ENCODE data around the gene PIK3C2B.

Gene PIK3C2B

GRCh38 chr1:204509186-204509635, 14.6 kb upstream of the PIK3C2B start:
- no peak for TF ChIP-seq CTCF (IDR thresholded peaks at IDR 0.05; ENCODE audit: insufficient read depth, low read length, poor library complexity, severe bottlenecking)
- no peak overlapping the region for H3K4me3 ChIP-seq (replicated peaks; ENCODE audit: low read depth, low read length)
- DNase-seq (ENCODE audit: extremely low read depth, insufficient read length): no peak
- H3K27me3 ChIP-seq (replicated peaks; ENCODE audit: control insufficient read depth, insufficient read depth, low read length): no peaks in the 10 kb centered on the region
- H3K36me3 ChIP-seq (ENCODE audit: control insufficient read depth, insufficient read depth, low read length): no peaks in the 10 kb centered on the region

GRCh38 chr1:204507317-204508105, 12.9 kb upstream of the PIK3C2B start:
- Histone ChIP-seq H3K36me3 (ENCODE audit: control insufficient read depth, insufficient read depth, low read length) (no peaks in the 10 kb centered on the region), H3K27me3 (replicated peaks; ENCODE audit: control insufficient read depth, insufficient read depth, low read length) (no peaks in the 10 kb centered on the region), H3K4me3 (replicated peaks; ENCODE audit: low read depth, low read length) (peak overlapping the region; percentile 67)
- no peak for TF ChIP-seq CTCF (IDR thresholded peaks at IDR 0.05; ENCODE audit: insufficient read depth, low read length, poor library complexity, severe bottlenecking)
- peak; percentile 43 for DNase-seq (ENCODE audit: extremely low read depth, insufficient read length)

GRCh38 chr1:204506969-204507316, 12.3 kb upstream of the PIK3C2B start:
- Histone ChIP-seq H3K27me3 (replicated peaks; ENCODE audit: control insufficient read depth, insufficient read depth, low read length) (no peaks in the 10 kb centered on the region), H3K36me3 (ENCODE audit: control insufficient read depth, insufficient read depth, low read length) (no peaks in the 10 kb centered on the region)
- TF ChIP-seq CTCF (IDR thresholded peaks at IDR 0.05; ENCODE audit: insufficient read depth, low read length, poor library complexity, severe bottlenecking): no peak

GRCh38 chr1:204506201-204506968, 11.8 kb upstream of the PIK3C2B start:
- Histone ChIP-seq H3K36me3 (ENCODE audit: control insufficient read depth, insufficient read depth, low read length) (no peaks in the 10 kb centered on the region), H3K27me3 (replicated peaks; ENCODE audit: control insufficient read depth, insufficient read depth, low read length) (no peaks in the 10 kb centered on the region), H3K4me3 (replicated peaks; ENCODE audit: low read depth, low read length) (peak overlapping the region; percentile 46)
- TF ChIP-seq CTCF (IDR thresholded peaks at IDR 0.05; ENCODE audit: insufficient read depth, low read length, poor library complexity, severe bottlenecking): no peak
- peak; percentile 67 for DNase-seq (ENCODE audit: extremely low read depth, insufficient read length)

More at GRCh38 chr1:204506969-204507316, 12.3 kb upstream of the PIK3C2B start:
- H3K4me3 ChIP-seq (replicated peaks; ENCODE audit: low read depth, low read length): peak overlapping the region; percentile 67
- peak; percentile 75 for DNase-seq (ENCODE audit: extremely low read depth, insufficient read length)

- TF ChIP-seq CTCF (IDR thresholded peaks at IDR 0.05; ENCODE audit: insufficient read depth, low read length, poor library complexity, severe bottlenecking): no peak
- Histone ChIP-seq H3K36me3 (ENCODE audit: control insufficient read depth, insufficient read depth, low read length) (no peaks in the 10 kb centered on the region), H3K4me3 (replicated peaks; ENCODE audit: low read depth, low read length) (peak overlapping the region; percentile 46), H3K27me3 (replicated peaks; ENCODE audit: control insufficient read depth, insufficient read depth, low read length) (no peaks in the 10 kb centered on the region)
- DNase-seq (ENCODE audit: extremely low read depth, insufficient read length): no peak
These were observed 11.1 kb upstream of the PIK3C2B start for GRCh38 chr1:204505674-204506200.

Measured in GM06990 (cell line).